B cell (primary cell): ENCODE results near the gene CACNA2D3.

Experiments used
- EZH2 ChIP-seq: IDR thresholded peaks from 2 replicates; pipeline ENCODE4 v1.6.1; 2012; ENCODE audit warnings: borderline replicate concordance, low read depth, mild to moderate bottlenecking, moderate library complexity, low read length; ENCODE audit not compliant: insufficient read depth, poor library complexity, severe bottlenecking
- TF ChIP-seq, protein P1 (sequence below): fragments of 200-600 bp; IDR thresholded peaks from one replicate; pipeline ENCODE4 v1.8.0; 2022; ENCODE audit warnings: antibody characterized with exemption, mild to moderate bottlenecking

DNA sequence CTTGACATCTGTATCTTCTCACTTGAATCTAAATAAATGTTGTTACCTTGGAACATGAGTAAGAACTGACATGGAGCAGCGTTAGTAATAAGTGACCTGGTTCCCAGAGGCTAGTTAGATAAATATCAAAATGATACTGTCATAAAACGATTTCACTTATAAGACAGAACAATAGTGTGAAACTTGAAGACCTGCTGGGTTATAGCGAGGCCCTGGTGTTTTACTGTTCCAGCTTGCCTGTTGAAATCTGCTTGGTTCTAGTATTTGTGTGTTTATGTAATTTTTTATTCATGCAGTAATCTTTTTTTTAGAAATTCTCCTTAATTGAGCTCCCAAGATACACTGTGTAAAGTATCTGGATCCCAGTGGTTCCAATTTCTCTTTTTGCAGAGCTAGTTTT lies 129.4 kb downstream of the CACNA2D3 start:
- TF ChIP-seq, protein P1, sequence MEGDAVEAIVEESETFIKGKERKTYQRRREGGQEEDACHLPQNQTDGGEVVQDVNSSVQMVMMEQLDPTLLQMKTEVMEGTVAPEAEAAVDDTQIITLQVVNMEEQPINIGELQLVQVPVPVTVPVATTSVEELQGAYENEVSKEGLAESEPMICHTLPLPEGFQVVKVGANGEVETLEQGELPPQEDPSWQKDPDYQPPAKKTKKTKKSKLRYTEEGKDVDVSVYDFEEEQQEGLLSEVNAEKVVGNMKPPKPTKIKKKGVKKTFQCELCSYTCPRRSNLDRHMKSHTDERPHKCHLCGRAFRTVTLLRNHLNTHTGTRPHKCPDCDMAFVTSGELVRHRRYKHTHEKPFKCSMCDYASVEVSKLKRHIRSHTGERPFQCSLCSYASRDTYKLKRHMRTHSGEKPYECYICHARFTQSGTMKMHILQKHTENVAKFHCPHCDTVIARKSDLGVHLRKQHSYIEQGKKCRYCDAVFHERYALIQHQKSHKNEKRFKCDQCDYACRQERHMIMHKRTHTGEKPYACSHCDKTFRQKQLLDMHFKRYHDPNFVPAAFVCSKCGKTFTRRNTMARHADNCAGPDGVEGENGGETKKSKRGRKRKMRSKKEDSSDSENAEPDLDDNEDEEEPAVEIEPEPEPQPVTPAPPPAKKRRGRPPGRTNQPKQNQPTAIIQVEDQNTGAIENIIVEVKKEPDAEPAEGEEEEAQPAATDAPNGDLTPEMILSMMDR, result no peak
- TF ChIP-seq EZH2, result no peak
